Lung microvascular endothelial cell (primary cell): Measurements from ENCODE around the gene SHANK1. TPM values are rescaled to one million over a fixed set of nuclear protein-coding genes. Genes with fewer than 3 reads are reported as not detected.
A peak's percentile ranks its signal among the peaks of the same experiment; 100 is the strongest.

ENCODE experiments used
- DNase-seq, 2 donors: peaks; one replicate each; pipeline versions ENCODE4 v3.0.0 to v3.0.0-alpha.2; 2010; ENCODE audit warnings: low read depth in 2 of 2
- total RNA-seq: library from RNA; depleted of rRNA; stranded (reverse); fragments of >200 nt; gene quantifications from 2 replicates; pipeline ENCODE4 v1.2.1, GENCODE V29; 2014

Gene SHANK1
- total RNA-seq, 1 donor from 2014 or later: not detected

- no peak for DNase-seq
Observed at GRCh38 chr19:50659318-50660087, 60.1 kb downstream of the SHANK1 start.

- DNase-seq: peak; percentile 87 to 92
Observed at GRCh38 chr19:50658441-50659317, 60.9 kb downstream of the SHANK1 start.

GRCh38 chr19:50657712-50658440 lies 61.7 kb downstream of the SHANK1 start:
- DNase-seq: peak; percentile 99 to 100

GRCh38 chr19:50657222-50657669 lies 62.4 kb downstream of the SHANK1 start:
- DNase-seq: no peak

GRCh38 chr19:50654882-50655281 lies 64.7 kb downstream of the SHANK1 start:
- no peak for DNase-seq

- DNase-seq: no peak
Observed at GRCh38 chr19:50652722-50653121, 66.9 kb downstream of the SHANK1 start.

- no peak for DNase-seq
Observed at GRCh38 chr19:50651174-50651573, 68.4 kb downstream of the SHANK1 start.

GRCh38 chr19:50649433-50650391 lies 69.9 kb downstream of the SHANK1 start, which contains the start of gene C19orf81:
TSS of gene C19orf81 (plus strand) at chr19:50649445. CDS start at chr19:50649445, 0 bp downstream.
- peak in 1 of 2 donors; percentile 13 for DNase-seq

GRCh38 chr19:50648659-50649058 lies 70.9 kb downstream of the SHANK1 start:
- DNase-seq: no peak

- DNase-seq: no peak
Observed at GRCh38 chr19:50647879-50648615, 71.6 kb downstream of the SHANK1 start.

- peak in 1 of 2 donors; percentile 63 for DNase-seq
Observed at GRCh38 chr19:50646074-50646807, 73.4 kb downstream of the SHANK1 start.

GRCh38 chr19:50645107-50645506 lies 74.5 kb downstream of the SHANK1 start:
- no peak for DNase-seq

- DNase-seq: no peak
Observed at GRCh38 chr19:50644315-50644915, 75.2 kb downstream of the SHANK1 start.

- DNase-seq: no peak
Observed at GRCh38 chr19:50640368-50640767, 79.2 kb downstream of the SHANK1 start.

GRCh38 chr19:50639121-50640112 lies 80.2 kb downstream of the SHANK1 start, which contains the start of gene SYT3:
TSS of gene SYT3 (minus strand) at chr19:50639881. CDS start at chr19:50637411, 2,470 bp downstream.
- peak; percentile 36 to 57 for DNase-seq

GRCh38 chr19:50638600-50638999 lies 81.0 kb downstream of the SHANK1 start:
- no peak for DNase-seq
